Hepatocyte (in vitro differentiated cells): ENCODE data around the gene SGTA. TPM values are rescaled to one million over a fixed set of nuclear protein-coding genes. Genes with fewer than 3 reads are reported as not detected.

Experiments
- DNase-seq: peaks from one replicate; pipeline ENCODE4 v3.0.0-alpha.2; 2016; ENCODE audit warnings: low spot score
- H2AFZ ChIP-seq: fragments of 200-600 bp; sonication (generic); 2 replicates; pipeline ENCODE4 v1.6.0; 2016; ENCODE audit warnings: antibody characterized with exemption, mild to moderate bottlenecking
- H3K27ac ChIP-seq: fragments of 200-600 bp; sonication (generic); 2 replicates; pipeline ENCODE4 v1.5.1; 2016; ENCODE audit warnings: mild to moderate bottlenecking
- H3K27me3 ChIP-seq: fragments of 200-600 bp; sonication (generic); 2 replicates; pipeline ENCODE4 v1.6.1; 2016
- H3K36me3 ChIP-seq: fragments of 200-600 bp; sonication (generic); replicated peaks from 2 replicates; pipeline ENCODE4 v1.5.1; 2016; ENCODE audit warnings: low read depth; ENCODE audit not compliant: insufficient read depth
- H3K4me1 ChIP-seq: fragments of 200-600 bp; sonication (generic); 2 replicates; pipeline ENCODE4 v1.5.1; 2016; ENCODE audit warnings: mild to moderate bottlenecking, moderate library complexity; ENCODE audit not compliant: insufficient read depth
- H3K4me2 ChIP-seq: fragments of 200-600 bp; sonication (generic); 2 replicates; pipeline ENCODE4 v1.6.0; 2016
- H3K4me3 ChIP-seq: fragments of 200-600 bp; sonication (generic); 2 replicates; pipeline ENCODE4 v1.5.1; 2016; ENCODE audit warnings: mild to moderate bottlenecking
- H3K79me2 ChIP-seq: fragments of 200-600 bp; sonication (generic); 2 replicates; pipeline ENCODE4 v1.6.0; 2017; ENCODE audit warnings: mild to moderate bottlenecking
- H3K9me2 ChIP-seq: fragments of 200-600 bp; sonication (generic); replicated peaks from 2 replicates; pipeline ENCODE4 v1.6.0; 2017; ENCODE audit warnings: mild to moderate bottlenecking; ENCODE audit not compliant: insufficient read depth
- H3K9me3 ChIP-seq: fragments of 200-600 bp; sonication (generic); 2 replicates; pipeline ENCODE4 v1.5.1; 2016; ENCODE audit warnings: low read depth, mild to moderate bottlenecking
- H4K20me1 ChIP-seq: fragments of 200-600 bp; sonication (generic); 2 replicates; pipeline ENCODE4 v1.6.0; 2016; ENCODE audit warnings: mild to moderate bottlenecking; ENCODE audit not compliant: insufficient read depth, poor library complexity, severe bottlenecking
- EZH2 ChIP-seq: fragments of 200-600 bp; sonication (generic); IDR thresholded peaks from 2 replicates; pipeline ENCODE4 v1.6.1; 2016; ENCODE audit warnings: antibody characterized with exemption, mild to moderate bottlenecking, borderline replicate concordance
- EZH2phosphoT487 ChIP-seq: fragments of 200-600 bp; sonication (generic); IDR thresholded peaks from one replicate; pipeline ENCODE4 v1.6.1; 2018; ENCODE audit warnings: antibody characterized with exemption, mild to moderate bottlenecking, low read depth, moderate library complexity; ENCODE audit not compliant: unreplicated experiment, severe bottlenecking
- WGBS: methylation state at CpG from one replicate; pipeline ENCODE4 v1.1.6; 2016; ENCODE audit warnings: low lambda C conversion rate; ENCODE audit errors: missing lambda C conversion rate; 5-methylcytosine and 5-hydroxymethylcytosine counted together
- polyA plus RNA-seq: library from polyadenylated mRNA; unstranded; fragments of >200 nt; fragmentation: Nextera tagmentation; extraction: Ambion mirVana; gene quantifications from 2 replicates; pipeline ENCODE4 v1.2.1, GENCODE V29; 2016
- total RNA-seq: library from RNA; depleted of rRNA; stranded (reverse); fragments of >200 nt; gene quantifications from 2 replicates; pipeline ENCODE4 v1.2.3, GENCODE V29; 2014
- TF ChIP-seq, protein P1 (sequence below): fragments of 200-600 bp; sonication (generic); IDR thresholded peaks from 2 replicates; pipeline ENCODE4 v1.5.1; 2016; ENCODE audit warnings: antibody characterized with exemption, mild to moderate bottlenecking; ENCODE audit not compliant: poor library complexity

Gene SGTA
- total and polyA plus RNA-seq, 2 experiments from 2014 or later, result 37.4 to 62.8 TPM

GRCh38 chr19:2764945-2765344 lies 18.1 kb downstream of the SGTA start:
- H3K9me2 ChIP-seq, result no peaks in the 10 kb centered on the region

GRCh38 chr19:2763687-2764086 lies 19.4 kb downstream of the SGTA start:
- Histone ChIP-seq H3K9me3 (no peaks in the 10 kb centered on the region), H3K27ac (no peak overlapping the region), H3K9me2 (no peaks in the 10 kb centered on the region), H3K4me1 (no peaks in the 10 kb centered on the region), H3K27me3 (no peaks in the 10 kb centered on the region), H3K4me3 (no peak overlapping the region), H3K4me2 (no peak overlapping the region), H4K20me1 (peaks cover 5% of the 10 kb centered on the region), H3K36me3 (no peaks in the 10 kb centered on the region), H2AFZ (no peak overlapping the region), H3K79me2 (peaks cover 7% of the 10 kb centered on the region)
- DNase-seq, result no peak
- over 99% methylated on average over 12 of the region's 12 CpGs for WGBS
- TF ChIP-seq EZH2phosphoT487 (no peak), EZH2 (no peak)
- TF ChIP-seq, protein P1, sequence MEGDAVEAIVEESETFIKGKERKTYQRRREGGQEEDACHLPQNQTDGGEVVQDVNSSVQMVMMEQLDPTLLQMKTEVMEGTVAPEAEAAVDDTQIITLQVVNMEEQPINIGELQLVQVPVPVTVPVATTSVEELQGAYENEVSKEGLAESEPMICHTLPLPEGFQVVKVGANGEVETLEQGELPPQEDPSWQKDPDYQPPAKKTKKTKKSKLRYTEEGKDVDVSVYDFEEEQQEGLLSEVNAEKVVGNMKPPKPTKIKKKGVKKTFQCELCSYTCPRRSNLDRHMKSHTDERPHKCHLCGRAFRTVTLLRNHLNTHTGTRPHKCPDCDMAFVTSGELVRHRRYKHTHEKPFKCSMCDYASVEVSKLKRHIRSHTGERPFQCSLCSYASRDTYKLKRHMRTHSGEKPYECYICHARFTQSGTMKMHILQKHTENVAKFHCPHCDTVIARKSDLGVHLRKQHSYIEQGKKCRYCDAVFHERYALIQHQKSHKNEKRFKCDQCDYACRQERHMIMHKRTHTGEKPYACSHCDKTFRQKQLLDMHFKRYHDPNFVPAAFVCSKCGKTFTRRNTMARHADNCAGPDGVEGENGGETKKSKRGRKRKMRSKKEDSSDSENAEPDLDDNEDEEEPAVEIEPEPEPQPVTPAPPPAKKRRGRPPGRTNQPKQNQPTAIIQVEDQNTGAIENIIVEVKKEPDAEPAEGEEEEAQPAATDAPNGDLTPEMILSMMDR, result no peak

More at GRCh38 chr19:2764945-2765344, 18.1 kb downstream of the SGTA start:
- Histone ChIP-seq H2AFZ (no peak overlapping the region), H3K27ac (no peak overlapping the region), H3K4me2 (no peak overlapping the region), H3K79me2 (peaks cover 16% of the 10 kb centered on the region), H3K27me3 (no peaks in the 10 kb centered on the region), H3K4me3 (no peak overlapping the region), H4K20me1 (peaks cover 11% of the 10 kb centered on the region), H3K36me3 (no peaks in the 10 kb centered on the region), H3K4me1 (no peaks in the 10 kb centered on the region), H3K9me3 (no peaks in the 10 kb centered on the region)
- DNase-seq, result no peak
- 99% methylated on average over 20 of the region's 21 CpGs for WGBS
- TF ChIP-seq, protein P1, result no peak
- TF ChIP-seq EZH2phosphoT487 (no peak), EZH2 (no peak)

DNA sequence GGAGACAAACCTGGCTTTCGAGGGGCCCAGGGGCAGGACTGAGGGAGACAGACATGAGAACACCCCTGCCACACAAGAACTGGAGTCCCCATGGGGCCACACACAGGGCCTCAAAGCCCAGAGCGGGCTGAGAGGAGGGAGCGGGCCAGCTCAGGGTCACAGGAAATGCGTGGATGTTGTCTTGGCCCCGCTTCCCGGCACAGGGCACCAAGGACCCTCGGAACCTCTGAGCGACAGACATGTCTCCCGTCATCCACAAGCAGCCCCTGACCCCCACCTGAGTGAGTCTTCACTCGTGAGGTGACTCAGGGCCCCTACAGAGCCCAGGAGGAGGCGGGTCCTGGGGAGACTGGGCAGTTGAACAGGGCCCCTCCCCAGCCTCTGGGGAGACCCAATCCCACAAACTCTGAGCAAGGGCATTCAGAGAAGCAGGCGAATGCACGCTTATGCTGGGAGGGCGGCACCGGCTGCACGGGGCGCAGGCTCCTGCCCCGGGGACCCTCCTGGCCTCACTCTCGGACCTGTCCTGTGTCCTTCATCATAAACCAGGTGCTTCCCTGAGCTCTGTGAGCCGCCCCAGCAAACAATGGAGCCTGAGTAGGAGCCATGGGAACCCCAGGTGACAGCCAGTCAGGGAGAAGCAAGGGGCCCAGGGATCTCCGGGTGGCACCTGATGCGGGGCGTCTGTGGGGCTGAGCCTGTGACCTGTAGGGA lies 20.1 kb downstream of the SGTA start:
- Histone ChIP-seq H4K20me1 (no peaks in the 10 kb centered on the region), H2AFZ (no peak overlapping the region), H3K4me3 (no peak overlapping the region), H3K9me3 (no peaks in the 10 kb centered on the region), H3K4me1 (no peaks in the 10 kb centered on the region), H3K36me3 (no peaks in the 10 kb centered on the region), H3K9me2 (no peaks in the 10 kb centered on the region), H3K4me2 (no peak overlapping the region), H3K27ac (no peak overlapping the region), H3K79me2 (no peaks in the 10 kb centered on the region), H3K27me3 (no peaks in the 10 kb centered on the region)
- no peak for DNase-seq
- WGBS, result 96% methylated on average over 21 of the region's 23 CpGs
- TF ChIP-seq EZH2 (no peak), EZH2phosphoT487 (no peak)
- TF ChIP-seq, protein P1, result no peak
